ENCODE measurements around the gene CSPG4. TPM values are rescaled to one million over a fixed set of nuclear protein-coding genes. Genes with fewer than 3 reads are reported as not detected.

CSPG4 gene
- total and polyA plus RNA-seq, 2 of the 8 experiments (the other 6 are each of a cell fraction or from before 2014, with no cell fraction given) = 1.4 to 3.0 TPM

GRCh38 chr15:75653347-75653913, 59.2 kb downstream of the CSPG4 start (continued):
- TF ChIP-seq BCL11A (IDR thresholded peaks at IDR 0.05; ENCODE audit: low read depth in 2 of 2, low read length in 2 of 2) = no peak
- no peak for TF ChIP-seq SRF (IDR thresholded peaks at IDR 0.05; ENCODE audit: low read depth, low read length)
- no peak for TF ChIP-seq NANOG (IDR thresholded peaks at IDR 0.05; ENCODE audit: insufficient read depth, low read depth, low read length, poor library complexity, severe bottlenecking)
- TF ChIP-seq TEAD4 (IDR thresholded peaks at IDR 0.05; ENCODE audit: low read depth, low read length) = no peak
- TF ChIP-seq ZNF274 (IDR thresholded peaks at IDR 0.05; ENCODE audit: borderline replicate concordance, extremely low read depth, low read length) = no peak
- TF ChIP-seq CBX5 (IDR thresholded peaks at IDR 0.05; ENCODE audit: low read depth, low read length) = no peak

Measured in H1 (cell line).